ENCODE data around the gene C2CD2. TPM values are rescaled to one million over a fixed set of nuclear protein-coding genes. Genes with fewer than 3 reads are reported as not detected.

Gene C2CD2
- total RNA-seq, 1 donor from 2014 or later: 6.7 TPM

DNA sequence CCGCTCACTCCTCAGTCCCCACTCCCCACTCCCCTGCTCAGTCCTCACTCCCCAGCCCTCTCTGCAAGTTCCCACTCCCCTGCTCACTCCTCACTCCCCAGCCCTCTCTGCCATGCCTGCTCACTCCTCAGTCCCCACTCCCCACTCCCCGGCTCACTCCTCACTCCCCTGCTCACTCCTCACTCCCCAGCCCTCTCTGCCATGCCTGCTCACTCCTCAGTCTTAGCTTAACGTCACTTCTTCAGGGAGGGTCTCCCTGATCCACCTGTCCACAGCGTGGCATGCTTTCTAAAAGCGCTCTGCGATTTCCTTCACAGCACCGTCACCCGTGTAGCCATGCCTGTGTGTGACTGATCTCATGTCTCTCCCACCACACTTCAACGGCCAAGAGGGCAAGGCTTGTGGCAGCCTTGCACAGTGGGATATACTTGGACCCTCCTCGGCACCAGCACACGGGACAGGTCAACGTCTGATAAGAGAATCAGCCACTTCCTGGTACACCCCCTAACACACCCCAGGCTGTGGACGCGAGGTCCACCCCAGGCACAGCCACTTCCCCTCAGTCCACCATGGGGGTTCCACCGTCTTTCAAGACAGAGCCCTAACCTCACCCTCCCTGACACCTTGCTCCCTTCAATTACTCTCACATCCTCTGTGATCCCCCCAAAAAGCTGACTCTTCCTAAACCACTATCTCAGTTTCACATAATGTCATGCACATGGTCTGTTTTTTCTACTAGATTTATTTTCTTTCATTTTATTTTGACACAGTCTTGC, 88.6 kb downstream of the C2CD2 start:
- Mint-ChIP-seq H3K9me3 (no peaks in the 10 kb centered on the region), H3K27ac (no peak overlapping the region), H3K4me1 (peaks cover 75% of the 10 kb centered on the region), H3K4me3 (peak overlapping the region; percentile 36), H3K36me3 (ENCODE audit: low read depth) (no peaks in the 10 kb centered on the region), H3K27me3 (no peaks in the 10 kb centered on the region)
- ATAC-seq (ENCODE audit: low read depth) (peak; percentile 18), DNase-seq (no peak)
- POLR2A ChIA-PET: interaction anchor here (0.6 to 0.7 kb wide), 2 partner anchors 140 to 433 kb away, joined by 7 to 10 read pairs; no protein-coding TSS in a partner anchor
- CTCF ChIA-PET: no interaction called here
- TF ChIP-seq, protein P1, sequence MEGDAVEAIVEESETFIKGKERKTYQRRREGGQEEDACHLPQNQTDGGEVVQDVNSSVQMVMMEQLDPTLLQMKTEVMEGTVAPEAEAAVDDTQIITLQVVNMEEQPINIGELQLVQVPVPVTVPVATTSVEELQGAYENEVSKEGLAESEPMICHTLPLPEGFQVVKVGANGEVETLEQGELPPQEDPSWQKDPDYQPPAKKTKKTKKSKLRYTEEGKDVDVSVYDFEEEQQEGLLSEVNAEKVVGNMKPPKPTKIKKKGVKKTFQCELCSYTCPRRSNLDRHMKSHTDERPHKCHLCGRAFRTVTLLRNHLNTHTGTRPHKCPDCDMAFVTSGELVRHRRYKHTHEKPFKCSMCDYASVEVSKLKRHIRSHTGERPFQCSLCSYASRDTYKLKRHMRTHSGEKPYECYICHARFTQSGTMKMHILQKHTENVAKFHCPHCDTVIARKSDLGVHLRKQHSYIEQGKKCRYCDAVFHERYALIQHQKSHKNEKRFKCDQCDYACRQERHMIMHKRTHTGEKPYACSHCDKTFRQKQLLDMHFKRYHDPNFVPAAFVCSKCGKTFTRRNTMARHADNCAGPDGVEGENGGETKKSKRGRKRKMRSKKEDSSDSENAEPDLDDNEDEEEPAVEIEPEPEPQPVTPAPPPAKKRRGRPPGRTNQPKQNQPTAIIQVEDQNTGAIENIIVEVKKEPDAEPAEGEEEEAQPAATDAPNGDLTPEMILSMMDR (IDR thresholded peaks at IDR 0.05): no peak
- intact Hi-C loops (cut with micrococcal nuclease): loop anchor here (5.0 kb wide), 2 partner anchors 48 to 1107 kb away; partner anchors contain the start of gene PKNOX1

- ChIA-PET CTCF (no interaction called here), POLR2A (interaction anchor here (0.6 to 0.7 kb wide), 2 partner anchors 141 to 433 kb away, joined by 7 to 10 read pairs; no protein-coding TSS in a partner anchor)
- Mint-ChIP-seq H3K4me3 (peak overlapping the region; percentile 7), H3K36me3 (ENCODE audit: low read depth) (peaks cover 5% of the 10 kb centered on the region), H3K4me1 (peaks cover 70% of the 10 kb centered on the region), H3K9me3 (no peaks in the 10 kb centered on the region), H3K27me3 (no peaks in the 10 kb centered on the region), H3K27ac (no peak overlapping the region)
- no peak for ATAC-seq (ENCODE audit: low read depth)
- DNase-seq: no peak
- TF ChIP-seq, protein P1 (IDR thresholded peaks at IDR 0.05): no peak
- intact Hi-C loops (cut with micrococcal nuclease): loop anchor here (5.0 kb wide), 2 partner anchors 47 to 1108 kb away; partner anchors contain the start of gene PKNOX1
These were observed 89.4 kb downstream of the C2CD2 start for GRCh38 chr21:41864311-41865001.

DNA sequence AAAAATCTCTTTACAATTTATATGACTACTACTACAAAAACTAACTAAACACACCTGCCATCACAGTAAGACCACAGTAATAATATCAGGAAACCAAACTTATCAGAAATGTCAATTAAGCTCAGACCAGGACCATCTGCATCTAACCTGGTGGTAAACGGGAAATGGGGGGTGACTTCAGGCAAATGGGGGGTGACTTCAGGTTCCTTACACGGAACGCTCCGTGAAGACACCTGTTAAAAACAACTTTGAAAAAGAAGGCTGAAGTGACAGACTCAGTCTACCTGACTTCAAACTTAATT, 90.4 kb downstream of the C2CD2 start:
- no peak for ATAC-seq (ENCODE audit: low read depth)
- DNase-seq: no peak
- Mint-ChIP-seq H3K9me3 (no peaks in the 10 kb centered on the region), H3K27ac (peak overlapping the region; percentile 1), H3K4me1 (peaks cover 60% of the 10 kb centered on the region), H3K27me3 (no peaks in the 10 kb centered on the region), H3K4me3 (peak overlapping the region; percentile 56), H3K36me3 (ENCODE audit: low read depth) (peaks cover 12% of the 10 kb centered on the region)
- intact Hi-C loops (cut with micrococcal nuclease): no loop called here
- TF ChIP-seq, protein P1 (IDR thresholded peaks at IDR 0.05): no peak
- POLR2A ChIA-PET: interaction anchor here (0.6 to 1.0 kb wide), 2 partner anchors 30 to 147 kb away, joined by 4 to 5 read pairs; partner anchors contain the start of gene ZBTB21
- CTCF ChIA-PET: interaction anchor here (0.7 kb wide), 1 partner anchor 46 kb away, joined by 3 read pairs; no protein-coding TSS in a partner anchor

DNA sequence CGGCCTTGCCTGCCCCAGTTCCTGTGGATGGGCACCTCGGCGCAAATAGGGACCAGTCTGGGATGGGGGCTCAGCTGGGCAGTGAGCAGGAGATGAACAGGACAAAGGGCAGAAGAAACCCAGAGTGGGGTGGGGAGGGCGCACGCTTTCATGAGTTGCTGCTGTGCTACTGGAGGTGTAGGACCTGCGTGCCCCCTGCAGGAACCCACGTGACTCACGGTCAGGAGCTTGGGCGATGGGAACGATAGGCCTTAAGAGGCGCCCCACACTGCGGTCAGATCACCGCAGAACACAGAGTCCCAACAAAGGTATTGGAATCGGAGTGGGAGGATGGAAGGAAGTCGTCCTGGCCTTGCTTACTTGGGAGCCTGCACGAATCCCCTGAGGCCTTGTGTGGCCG, 91.8 kb downstream of the C2CD2 start:
- no peaks in the 10 kb centered on the region for H3K27me3 Mint-ChIP-seq
- peaks cover 23% of the 10 kb centered on the region for H3K36me3 Mint-ChIP-seq (ENCODE audit: low read depth)
- DNase-seq (no peak), ATAC-seq (ENCODE audit: low read depth) (no peak)
- H3K27ac Mint-ChIP-seq: no peak overlapping the region
- TF ChIP-seq, protein P1 (IDR thresholded peaks at IDR 0.05): no peak
- H3K4me3 Mint-ChIP-seq: no peak overlapping the region
- H3K9me3 Mint-ChIP-seq: no peaks in the 10 kb centered on the region
- CTCF ChIA-PET: no interaction called here
- POLR2A ChIA-PET: no interaction called here
- intact Hi-C loops (cut with micrococcal nuclease): no loop called here
- H3K4me1 Mint-ChIP-seq: peaks cover 46% of the 10 kb centered on the region

- ChIA-PET POLR2A (no interaction called here), CTCF (no interaction called here)
- ATAC-seq (ENCODE audit: low read depth) (no peak), DNase-seq (no peak)
- intact Hi-C loops (cut with micrococcal nuclease): no loop called here
- Mint-ChIP-seq H3K27ac (no peak overlapping the region), H3K36me3 (ENCODE audit: low read depth) (peaks cover 30% of the 10 kb centered on the region), H3K27me3 (no peaks in the 10 kb centered on the region), H3K4me1 (peaks cover 43% of the 10 kb centered on the region), H3K4me3 (no peak overlapping the region), H3K9me3 (no peaks in the 10 kb centered on the region)
- TF ChIP-seq, protein P1 (IDR thresholded peaks at IDR 0.05): no peak
These were observed 92.6 kb downstream of the C2CD2 start for GRCh38 chr21:41861255-41861654.
